ENCODE data around the gene SMIM13.
"Not testable (repeated sequence)": the region's sequence is repeated elsewhere in the genome, so short reads cannot be mapped to it uniquely, and the experiment has no call there.

SMIM13 gene

DNA sequence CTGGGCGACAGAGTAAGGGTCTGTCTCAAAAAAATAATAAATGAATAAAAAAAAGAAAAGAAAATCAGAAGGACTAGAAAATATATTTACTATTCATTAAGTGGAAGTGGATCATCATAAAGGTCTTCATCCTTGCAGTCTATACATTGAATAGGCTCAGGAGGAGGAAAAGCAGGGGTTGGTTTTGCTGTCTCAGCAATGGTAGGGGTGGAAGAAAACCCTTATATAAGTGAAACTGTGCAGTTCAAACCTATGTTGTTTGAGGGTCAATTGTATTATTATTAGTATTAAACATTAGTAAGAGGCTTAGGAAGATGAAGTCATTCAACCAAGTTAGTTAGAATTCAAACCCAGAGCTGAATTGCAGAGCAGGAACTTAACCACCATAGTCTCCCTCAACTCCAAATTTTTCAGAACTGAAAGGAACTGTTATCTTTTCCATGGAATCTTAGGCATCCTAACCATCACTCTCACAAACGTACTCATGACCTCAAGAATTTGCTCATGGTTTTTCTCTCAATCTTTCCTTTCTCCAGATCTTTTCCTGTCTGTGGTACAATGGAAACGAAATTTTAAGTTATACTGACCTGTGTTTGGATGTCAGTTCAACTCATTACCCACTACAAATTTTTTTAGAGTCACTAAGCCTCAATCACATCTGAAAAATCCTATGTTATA, 7.7 kb upstream of the SMIM13 start:
- DNase-seq, result no peak

DNA sequence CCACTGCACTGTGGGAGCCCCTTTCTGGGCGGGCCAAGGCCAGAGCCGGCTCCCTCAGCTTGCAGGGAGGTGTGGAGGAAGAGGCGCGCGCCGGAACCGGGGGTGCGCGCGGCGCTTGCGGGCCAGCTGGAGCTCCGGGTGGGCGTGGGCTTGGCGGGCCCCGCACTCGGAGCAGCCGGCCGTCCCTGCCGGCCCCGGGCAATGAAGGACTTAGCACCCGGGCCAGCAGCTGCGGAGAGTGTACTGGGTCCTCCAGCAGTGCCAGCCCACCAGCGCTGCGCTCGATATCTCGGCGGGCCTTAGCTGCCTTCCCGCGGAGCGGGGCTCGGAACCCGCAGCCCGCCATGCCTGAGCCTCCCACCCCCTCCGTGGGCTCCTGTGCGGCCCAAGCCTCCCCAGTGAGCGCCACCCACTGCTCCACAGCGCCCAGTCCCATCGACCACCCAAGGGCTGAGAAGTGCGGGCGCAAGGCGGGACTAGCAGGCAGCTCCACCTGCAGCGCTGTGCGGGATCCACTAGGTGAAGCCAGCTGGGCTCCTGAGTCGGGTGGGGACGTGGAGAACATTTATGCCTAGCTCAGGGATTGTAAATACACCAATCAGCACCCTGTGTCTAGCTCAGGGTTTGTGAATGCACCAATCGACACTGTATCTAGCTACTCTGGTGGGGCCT, 6.4 kb upstream of the SMIM13 start:
- DNase-seq, result not testable (repeated sequence)

DNA sequence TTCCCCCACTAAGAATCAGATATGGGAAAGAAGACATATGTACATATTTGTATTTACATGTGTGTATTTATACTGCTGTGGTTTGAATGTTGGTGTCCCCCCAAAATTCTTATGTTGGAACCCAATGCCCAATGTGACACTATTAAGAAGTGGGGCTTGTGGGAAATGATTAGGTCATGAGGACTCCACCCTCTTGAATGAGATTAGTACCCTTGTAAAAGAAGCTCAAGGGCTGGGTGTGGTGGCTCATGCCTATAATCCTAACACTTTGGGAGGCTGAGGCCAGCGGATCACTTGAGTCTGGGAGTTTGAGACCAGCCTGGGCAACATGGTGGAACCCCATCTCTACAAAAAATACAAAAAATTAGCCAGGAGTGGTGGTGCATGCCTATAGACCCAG, 3.9 kb upstream of the SMIM13 start:
- DNase-seq, result no peak

DNA sequence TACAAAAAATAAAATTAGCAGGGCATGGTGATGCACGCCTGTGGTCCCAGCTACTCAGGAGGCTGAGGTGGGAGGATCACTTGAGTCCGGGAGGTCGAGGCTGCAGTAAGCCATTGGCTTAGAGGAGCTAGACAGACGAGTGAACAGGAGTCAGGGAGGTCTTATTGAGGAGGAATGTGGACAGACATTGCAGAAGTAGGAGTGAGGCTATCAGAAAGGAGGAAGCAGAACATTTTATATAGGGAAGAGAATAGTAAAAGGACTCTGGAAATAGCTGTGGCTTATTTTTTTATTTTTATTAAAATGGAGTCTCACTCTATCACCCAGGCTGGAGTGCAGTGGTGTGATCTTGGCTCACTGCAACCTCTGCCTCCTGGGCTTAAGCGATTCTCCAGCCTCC, 2.5 kb upstream of the SMIM13 start:
- not testable (repeated sequence) for DNase-seq

GRCh38 chr6:11092668-11093375, 812 bp upstream of the SMIM13 start:
- DNase-seq, result peak; percentile 56

DNA sequence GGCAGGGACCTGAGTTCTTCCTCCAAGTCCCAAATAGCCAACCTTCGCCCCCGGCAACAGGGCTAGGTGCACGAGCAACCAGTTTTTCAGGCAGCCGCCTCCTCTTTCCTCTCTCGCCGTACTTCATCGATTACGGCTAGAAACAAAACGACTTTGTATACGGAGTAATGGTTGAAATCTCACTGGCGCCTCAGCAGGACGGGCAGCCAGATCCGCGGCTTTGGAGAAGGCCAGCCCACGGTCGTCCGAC, 333 bp upstream of the SMIM13 start:
- DNase-seq, result no peak

GRCh38 chr6:11094411-11094851, 797 bp downstream of the SMIM13 start:
- peak; percentile 74 for DNase-seq

GRCh38 chr6:11094941-11095340, 1.3 kb downstream of the SMIM13 start:
- no peak for DNase-seq

- DNase-seq, result peak; percentile 25
These were observed 2.5 kb downstream of the SMIM13 start for GRCh38 chr6:11096109-11096508.

DNA sequence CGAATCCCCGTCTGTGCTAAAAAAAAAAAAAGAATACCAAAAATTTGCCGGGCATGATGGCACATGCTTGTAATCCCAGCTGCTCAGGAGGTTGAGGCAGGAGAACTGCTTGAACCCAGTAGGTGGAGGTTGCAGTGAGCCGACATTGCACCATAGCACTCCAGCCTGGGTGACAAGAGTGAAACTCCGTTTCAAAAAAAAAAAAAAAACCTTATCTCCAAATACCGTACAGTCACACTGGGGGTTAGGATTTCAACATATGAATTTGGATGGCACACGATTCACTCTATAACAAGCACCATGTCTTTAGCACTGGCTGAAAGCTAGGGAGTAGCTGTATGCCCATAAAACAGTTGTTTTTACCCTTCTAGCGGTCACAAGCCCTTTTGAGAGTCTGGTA, 3.8 kb downstream of the SMIM13 start:
- no peak for DNase-seq

DNA sequence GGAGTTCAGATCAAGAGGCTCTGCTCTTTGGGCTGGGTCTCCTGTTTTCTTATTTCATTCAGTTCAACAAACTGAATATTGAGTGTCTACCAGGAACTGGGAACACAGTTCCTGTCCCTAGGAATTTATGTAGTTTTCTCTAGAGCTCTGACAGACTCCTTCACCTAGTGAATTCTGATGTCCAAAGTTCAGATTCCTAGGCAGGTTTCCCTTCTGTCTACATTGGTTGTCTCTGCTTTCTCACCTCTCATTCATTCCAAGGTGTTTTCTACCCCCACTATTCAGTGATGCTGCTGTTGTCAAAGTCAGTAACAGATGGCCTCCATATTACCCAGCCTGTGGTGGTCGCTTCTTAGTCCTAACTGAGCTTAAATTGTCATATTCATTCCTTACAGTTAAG, 4.4 kb downstream of the SMIM13 start:
- DNase-seq, result no peak

DNA sequence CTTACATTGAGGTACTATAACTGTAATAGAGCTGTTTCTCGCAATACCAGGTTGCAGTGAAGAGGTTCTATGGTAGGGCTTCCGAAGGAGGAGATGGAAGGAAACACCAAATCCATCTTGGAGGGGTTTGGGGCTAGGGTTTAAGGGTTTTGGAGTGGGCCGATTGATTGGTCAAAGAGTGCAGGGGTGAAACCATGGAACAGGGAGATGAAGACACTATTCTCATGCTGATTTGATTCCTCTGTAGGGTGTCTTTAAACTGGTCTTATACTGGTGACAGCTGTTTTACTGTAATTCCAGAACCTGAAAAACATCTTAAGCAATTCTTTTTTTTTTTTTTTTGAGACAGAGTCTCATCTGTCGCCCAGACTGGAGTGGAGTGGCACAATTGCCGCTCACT, 7.8 kb downstream of the SMIM13 start:
- DNase-seq, result no peak

DNA sequence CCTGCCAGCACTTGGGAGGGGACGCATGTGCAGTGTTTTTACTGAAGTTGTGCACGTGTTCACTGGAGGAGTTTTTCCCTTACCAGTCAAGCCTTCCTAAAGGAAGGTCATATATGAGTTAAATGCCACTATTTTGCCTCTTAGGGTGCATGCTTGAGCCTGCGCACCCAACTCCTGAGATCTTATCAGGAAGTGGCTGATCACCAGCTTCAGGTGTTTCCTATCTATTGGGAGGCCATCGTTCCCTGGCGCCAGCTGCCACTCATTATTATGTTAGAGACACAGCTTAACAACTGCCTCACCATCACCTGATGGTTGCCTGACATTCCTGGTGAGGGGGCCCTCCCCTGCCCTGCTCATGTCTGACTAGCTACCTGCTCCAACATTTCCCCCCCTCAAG, 9.4 kb downstream of the SMIM13 start:
- DNase-seq, result no peak

- no peak for DNase-seq
These were observed 15.1 kb downstream of the SMIM13 start for GRCh38 chr6:11108726-11109125.

- no peak for DNase-seq
These were observed 17.5 kb downstream of the SMIM13 start, which contains the start of gene ERVFRD-1 for GRCh38 chr6:11110921-11111768. ERVFRD-1 (minus strand) TSS chr6:11111725; CDS start chr6:11105310, 6,415 bp downstream.

DNA sequence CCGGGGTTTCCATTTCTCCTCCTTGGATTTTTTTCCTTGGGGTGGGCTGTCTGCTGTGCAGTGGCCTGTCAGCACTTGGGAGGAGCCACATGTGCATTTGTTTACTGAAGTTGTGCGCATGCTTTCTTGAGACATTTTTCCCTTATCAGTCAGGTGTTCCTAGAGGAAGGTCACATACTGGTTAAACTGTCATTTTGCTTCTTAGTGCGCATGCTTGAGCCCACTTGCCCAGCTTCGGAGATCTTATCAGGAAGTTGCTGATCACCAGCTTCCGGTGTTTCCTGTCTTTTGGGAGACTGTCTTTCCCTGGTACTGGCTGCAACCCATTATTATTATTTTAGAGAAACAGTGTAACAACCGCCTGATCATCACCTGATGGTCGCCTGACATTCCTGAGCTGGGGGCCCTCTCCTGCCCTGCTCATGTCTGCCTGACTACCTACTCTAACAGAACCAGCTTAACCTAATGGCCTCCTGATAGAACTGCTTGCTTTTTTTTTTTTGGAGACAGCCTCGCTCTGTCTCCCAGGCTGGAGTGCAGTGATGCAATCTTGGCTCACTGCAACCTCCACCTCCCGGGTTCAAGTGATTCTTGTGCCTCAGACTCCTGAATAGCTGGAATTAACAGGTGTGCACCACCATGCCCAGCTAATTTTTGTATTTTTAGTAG, 18.3 kb downstream of the SMIM13 start:
- DNase-seq, result peak; percentile 12

DNA sequence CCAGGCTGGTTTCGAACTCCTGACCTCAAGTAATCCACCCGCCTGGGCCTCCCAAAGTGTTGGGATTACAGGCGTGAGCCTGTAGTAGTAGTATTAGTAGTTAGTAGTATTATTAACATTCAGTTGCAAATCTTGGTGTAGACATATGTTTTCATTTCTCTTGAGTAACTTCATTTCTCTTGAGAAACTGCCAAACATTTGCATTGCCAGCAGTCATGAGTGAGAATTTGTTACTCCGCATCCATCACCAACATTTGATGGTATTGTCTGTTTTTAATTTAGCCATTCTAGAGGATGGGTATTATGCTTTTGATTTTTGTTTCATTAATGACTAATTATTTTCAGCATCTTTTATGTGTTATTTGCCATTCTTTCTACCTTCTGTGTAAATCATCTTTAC, 19.4 kb downstream of the SMIM13 start:
- no peak for DNase-seq

DNA sequence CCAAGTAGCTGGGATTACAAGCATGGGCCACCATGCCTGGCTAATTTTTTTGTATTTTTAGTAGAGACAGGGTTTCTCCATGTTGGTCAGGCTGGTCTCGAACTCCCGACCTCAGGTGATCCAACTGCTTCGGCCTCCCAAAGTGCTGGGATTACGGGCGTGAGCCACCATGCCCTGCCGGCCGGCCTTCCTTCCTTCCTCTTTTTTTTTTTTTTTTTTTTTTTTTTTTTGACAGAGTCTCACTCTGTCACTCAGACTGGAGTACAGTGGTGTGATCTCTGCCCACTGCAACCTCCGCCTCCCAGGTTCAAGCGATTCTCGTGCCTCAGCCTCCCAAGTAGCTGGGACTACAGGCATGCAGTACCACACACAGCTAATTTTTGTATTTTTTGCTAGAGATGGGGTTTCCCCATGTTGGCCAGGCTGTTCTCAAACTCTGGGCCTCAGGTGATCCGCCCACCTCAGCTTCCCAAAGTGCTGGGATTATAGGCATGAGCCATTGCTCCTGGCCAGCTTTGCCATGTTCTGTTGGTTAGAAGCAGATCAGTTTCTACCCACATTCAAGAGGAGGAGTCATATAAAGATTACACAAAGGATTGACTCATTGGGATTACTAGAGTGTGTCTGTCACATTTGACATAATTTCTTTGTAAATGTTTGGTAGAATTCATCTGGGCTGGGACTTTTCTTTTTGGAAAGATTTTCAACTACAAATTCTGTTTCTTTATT, 22.3 kb downstream of the SMIM13 start:
- not testable (repeated sequence) for DNase-seq

GRCh38 chr6:11120271-11121005, 26.8 kb downstream of the SMIM13 start:
- DNase-seq, result no peak

GRCh38 chr6:11121851-11122250, 28.2 kb downstream of the SMIM13 start:
- no peak for DNase-seq

DNA sequence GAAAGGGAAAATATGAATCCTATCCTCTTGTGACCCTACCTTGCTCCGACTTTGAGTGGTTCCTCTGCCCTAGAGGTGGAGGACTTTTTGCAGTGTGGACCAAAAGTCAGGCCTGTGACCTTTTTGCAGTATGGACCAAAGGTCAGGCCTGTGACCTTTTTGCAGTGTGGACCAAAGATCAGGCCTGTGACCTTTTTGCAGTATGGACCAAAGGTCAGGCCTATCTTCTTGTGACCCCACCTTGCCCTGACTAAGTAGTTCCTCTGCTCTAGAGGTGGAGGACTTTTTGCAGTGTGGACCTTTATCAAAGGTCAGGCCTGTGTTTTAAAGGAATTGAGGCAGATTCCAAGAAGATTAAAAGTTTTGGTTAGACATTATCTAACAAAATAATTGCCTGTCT, 28.7 kb downstream of the SMIM13 start:
- no peak for DNase-seq
